HL-60 (cell line): Measurements from ENCODE around the gene PNMA1.

ENCODE experiments used
- CTCF ChIP-seq: IDR thresholded peaks from one replicate; pipeline ENCODE4 v1.5.1; 2011; ENCODE audit warnings: low read length, control low read depth, inconsistent platforms; ENCODE audit not compliant: insufficient read depth
- GABPA ChIP-seq: IDR thresholded peaks from 2 replicates; pipeline ENCODE4 v1.6.1; 2012; ENCODE audit warnings: low read depth
- POLR2AphosphoS5 ChIP-seq: IDR thresholded peaks from 2 replicates; pipeline ENCODE4 v1.6.1; 2012; ENCODE audit warnings: low read depth

- TF ChIP-seq POLR2AphosphoS5 = no peak
- TF ChIP-seq CTCF = no peak
- TF ChIP-seq GABPA = no peak
These were observed 36.3 kb upstream of the PNMA1 start for GRCh38 chr14:73750531-73750901.
